Neuronal stem cell (in vitro differentiated cells): ENCODE results near the gene LUZP2. TPM values are rescaled to one million over a fixed set of nuclear protein-coding genes. Genes with fewer than 3 reads are reported as not detected.

Experiments used
- DNase-seq: peaks from one replicate; pipeline ENCODE4 v3.0.0-alpha.2; 2013; ENCODE audit warnings: low spot score
- H2AFZ ChIP-seq: one replicate; pipeline ENCODE4 v1.6.1; 2013; ENCODE audit warnings: mild to moderate bottlenecking, low read length, inconsistent platforms
- H2AK5ac ChIP-seq: 2 replicates; pipeline ENCODE4 v1.6.1; 2013; ENCODE audit warnings: low read depth, mild to moderate bottlenecking, inconsistent platforms, low read length, moderate library complexity, mixed read lengths
- H2BK120ac ChIP-seq: 2 replicates; pipeline ENCODE4 v1.6.1; 2013; ENCODE audit warnings: low read depth, mild to moderate bottlenecking, inconsistent platforms, low read length, moderate library complexity, mixed read lengths
- H2BK12ac ChIP-seq: one replicate; pipeline ENCODE4 v1.6.1; 2013; ENCODE audit warnings: low read length, inconsistent platforms
- H2BK15ac ChIP-seq: 2 replicates; pipeline ENCODE4 v1.6.1; 2013; ENCODE audit warnings: mild to moderate bottlenecking, low read length, inconsistent platforms, mixed read lengths
- H2BK5ac ChIP-seq: one replicate; pipeline ENCODE4 v1.6.1; 2013; ENCODE audit warnings: inconsistent platforms, mild to moderate bottlenecking, low read length, moderate library complexity
- H3K14ac ChIP-seq: one replicate; pipeline ENCODE4 v1.6.1; 2013; ENCODE audit warnings: low read length, inconsistent platforms
- H3K18ac ChIP-seq: 2 replicates; pipeline ENCODE4 v1.6.1; 2013; ENCODE audit warnings: low read length, inconsistent platforms
- H3K23ac ChIP-seq: 2 replicates; pipeline ENCODE4 v1.6.1; 2013; ENCODE audit warnings: low read depth, mild to moderate bottlenecking, mixed read lengths, low read length, inconsistent platforms; ENCODE audit not compliant: poor library complexity
- H3K27ac ChIP-seq: replicated peaks from 3 replicates; pipeline ENCODE4 v1.5.1; 2013; ENCODE audit warnings: low read length, inconsistent platforms
- H3K27me3 ChIP-seq, 3 experiments: 2 replicates each; pipeline ENCODE4 v1.6.1; 2013; ENCODE audit warnings: low read length in 3 of 3, mild to moderate bottlenecking in 2 of 3, inconsistent platforms in 1 of 3, low read depth in 1 of 3, mixed read lengths in 1 of 3, moderate library complexity in 1 of 3; ENCODE audit not compliant: control insufficient read depth in 3 of 3, insufficient read depth in 3 of 3
- H3K36me3 ChIP-seq, 2 donors: replicated peaks in 1 of 2; 2 replicates each; pipeline ENCODE4 v1.6.1; 2013; ENCODE audit warnings: low read length in 2 of 2; ENCODE audit not compliant: control insufficient read depth in 2 of 2, insufficient read depth in 2 of 2
- H3K4ac ChIP-seq: 2 replicates; pipeline ENCODE4 v1.6.1; 2013; ENCODE audit warnings: inconsistent platforms, mild to moderate bottlenecking, low read length, moderate library complexity
- H3K4me1 ChIP-seq, 2 donors: 1 replicate in 1 of 2; 2 replicates in 1 of 2; pipeline ENCODE4 v1.6.1; 2013; ENCODE audit warnings: low read length in 2 of 2, low read depth in 1 of 2; ENCODE audit not compliant: control insufficient read depth in 2 of 2, insufficient read depth in 1 of 2
- H3K4me2 ChIP-seq: one replicate; pipeline ENCODE4 v1.6.1; 2013; ENCODE audit warnings: mild to moderate bottlenecking, low read length, inconsistent platforms; ENCODE audit not compliant: insufficient read depth, poor library complexity, severe bottlenecking
- H3K4me3 ChIP-seq, 2 donors: 2 replicates each; pipeline ENCODE4 v1.5.1; 2013; ENCODE audit warnings: low read length in 2 of 2, mild to moderate bottlenecking in 2 of 2, inconsistent platforms in 1 of 2, moderate library complexity in 1 of 2
- H3K79me1 ChIP-seq: one replicate; pipeline ENCODE4 v1.6.1; 2013; ENCODE audit warnings: low read depth, mild to moderate bottlenecking, inconsistent platforms, low read length, moderate library complexity
- H3K9ac ChIP-seq: one replicate; pipeline ENCODE4 v1.6.1; 2013; ENCODE audit warnings: mild to moderate bottlenecking, low read depth, low read length, inconsistent platforms; ENCODE audit not compliant: poor library complexity
- H3K9me3 ChIP-seq, 2 donors: replicated peaks in 1 of 2; 2 replicates each; pipeline versions ENCODE3 to v1.6.1; 2013; ENCODE audit warnings: low read length in 2 of 2, mild to moderate bottlenecking in 2 of 2, inconsistent platforms in 1 of 2, low read depth in 1 of 2, mixed read lengths in 1 of 2, moderate library complexity in 1 of 2; ENCODE audit not compliant: control insufficient read depth in 2 of 2, insufficient read depth in 1 of 2
- H4K8ac ChIP-seq: one replicate; pipeline ENCODE4 v1.6.1; 2013; ENCODE audit warnings: low read depth, mild to moderate bottlenecking, inconsistent platforms, low read length, moderate library complexity
- H4K91ac ChIP-seq: one replicate; pipeline ENCODE4 v1.6.1; 2013; ENCODE audit warnings: low read length, low read depth, mild to moderate bottlenecking, inconsistent platforms; ENCODE audit not compliant: poor library complexity
- WGBS, 2 donors: extraction: QIAGEN DNeasy Blood & Tissue Kit; methylation state at CpG; one replicate each; pipeline ENCODE4 v1.1.7; 2013; ENCODE audit warnings: missing lambda C conversion rate in 2 of 2, mixed read lengths in 1 of 2; ENCODE audit not compliant: insufficient read length in 2 of 2, insufficient replicate concordance in 1 of 2; ENCODE audit errors: extremely low coverage in 2 of 2; 5-methylcytosine and 5-hydroxymethylcytosine counted together
- small RNA-seq: library from polyadenylated mRNA; stranded (forward); fragments of <200 nt; extraction: miRNeasy Mini kit (QIAGEN cat#:217004); gene quantifications from one replicate; pipeline ENCODE3, GENCODE V24; 2013; ENCODE audit not compliant: insufficient read depth

Gene LUZP2

GRCh38 chr11:25094085-25094802 is 597.4 kb downstream of the LUZP2 start:
- Histone ChIP-seq H3K9me3 (no peaks in the 10 kb centered on the region), H4K91ac (no peak overlapping the region), H3K23ac (no peak overlapping the region), H3K36me3 (no peaks in the 10 kb centered on the region), H3K9ac (peak overlapping the region; percentile 21), H3K27me3 (no peaks in the 10 kb centered on the region), H2BK120ac (no peak overlapping the region), H3K4me3 (no peak overlapping the region), H3K27ac (no peak overlapping the region), H2AK5ac (no peak overlapping the region), H4K8ac (no peak overlapping the region), H3K4me2 (no peak overlapping the region), H3K4ac (no peak overlapping the region), H2BK15ac (no peak overlapping the region), H2BK12ac (peak overlapping the region; percentile 66), H3K18ac (peak overlapping the region; percentile 80), H3K79me1 (no peaks in the 10 kb centered on the region), H2AFZ (no peak overlapping the region), H2BK5ac (no peak overlapping the region), H3K4me1 (no peaks in the 10 kb centered on the region), H3K14ac (no peak overlapping the region)
- WGBS, 2 donors = no CpG with 5 or more reads among the region's 6 CpGs
- DNase-seq = no peak

GRCh38 chr11:25119416-25119815 is 622.6 kb downstream of the LUZP2 start:
- Histone ChIP-seq H3K9ac (no peak overlapping the region), H3K4ac (no peak overlapping the region), H3K36me3 (no peaks in the 10 kb centered on the region), H4K8ac (no peak overlapping the region), H2BK15ac (no peak overlapping the region), H2BK120ac (no peak overlapping the region), H3K18ac (no peak overlapping the region), H3K4me3 (no peak overlapping the region), H3K79me1 (no peaks in the 10 kb centered on the region), H3K4me2 (no peak overlapping the region), H3K27ac (no peak overlapping the region), H3K27me3 (no peaks in the 10 kb centered on the region), H4K91ac (no peak overlapping the region), H3K23ac (no peak overlapping the region), H2BK5ac (no peak overlapping the region), H2AFZ (no peak overlapping the region), H2AK5ac (no peak overlapping the region), H2BK12ac (no peak overlapping the region), H3K14ac (no peak overlapping the region), H3K4me1 (no peaks in the 10 kb centered on the region), H3K9me3 (no peaks in the 10 kb centered on the region)
- WGBS, 2 donors = no CpG with 5 or more reads among the region's 3 CpGs
- no peak for DNase-seq

Small RNA genes lying within 50 kb of the gene (small RNA-seq; reads per million reads assigned to genes)
- gene RF00019 = not detected
